Prostate gland (tissue), 2 donors: Measurements from ENCODE around the gene LMAN2.
"Not testable (repeated sequence)": the region's sequence is repeated elsewhere in the genome, so short reads cannot be mapped to it uniquely, and the experiment has no call there.

Experiments
- POLR2A ChIP-seq: fragments of 450-650 bp; IDR thresholded peaks from one replicate; pipeline ENCODE4 v1.6.1; 2016; ENCODE audit warnings: antibody characterized with exemption, mild to moderate bottlenecking
- POLR2AphosphoS5 ChIP-seq: sonication (generic); formaldehyde crosslinking; IDR thresholded peaks from one replicate; pipeline ENCODE4 v1.6.1; 2017; ENCODE audit warnings: antibody characterized with exemption
- TF ChIP-seq, protein P1 (sequence below), 4 experiments: fragments of 200-600 bp in 2 of 4; fragments of 450-650 bp in 2 of 4; sonication (generic) in 2 of 4; IDR thresholded peaks; 1 replicate in 3 of 4; 2 replicates in 1 of 4; pipeline ENCODE4 v1.5.1; 2016 to 2019; ENCODE audit warnings: antibody characterized with exemption in 4 of 4, mild to moderate bottlenecking in 2 of 4, moderate library complexity in 2 of 4

GRCh38 chr5:177360740-177361139, 9.3 kb upstream of the LMAN2 start:
- not testable (repeated sequence) for TF ChIP-seq POLR2A, POLR2AphosphoS5
- TF ChIP-seq, protein P1, sequence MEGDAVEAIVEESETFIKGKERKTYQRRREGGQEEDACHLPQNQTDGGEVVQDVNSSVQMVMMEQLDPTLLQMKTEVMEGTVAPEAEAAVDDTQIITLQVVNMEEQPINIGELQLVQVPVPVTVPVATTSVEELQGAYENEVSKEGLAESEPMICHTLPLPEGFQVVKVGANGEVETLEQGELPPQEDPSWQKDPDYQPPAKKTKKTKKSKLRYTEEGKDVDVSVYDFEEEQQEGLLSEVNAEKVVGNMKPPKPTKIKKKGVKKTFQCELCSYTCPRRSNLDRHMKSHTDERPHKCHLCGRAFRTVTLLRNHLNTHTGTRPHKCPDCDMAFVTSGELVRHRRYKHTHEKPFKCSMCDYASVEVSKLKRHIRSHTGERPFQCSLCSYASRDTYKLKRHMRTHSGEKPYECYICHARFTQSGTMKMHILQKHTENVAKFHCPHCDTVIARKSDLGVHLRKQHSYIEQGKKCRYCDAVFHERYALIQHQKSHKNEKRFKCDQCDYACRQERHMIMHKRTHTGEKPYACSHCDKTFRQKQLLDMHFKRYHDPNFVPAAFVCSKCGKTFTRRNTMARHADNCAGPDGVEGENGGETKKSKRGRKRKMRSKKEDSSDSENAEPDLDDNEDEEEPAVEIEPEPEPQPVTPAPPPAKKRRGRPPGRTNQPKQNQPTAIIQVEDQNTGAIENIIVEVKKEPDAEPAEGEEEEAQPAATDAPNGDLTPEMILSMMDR (IDR thresholded peaks at IDR 0.05): not testable (repeated sequence)
